Activated naive CD8-positive, alpha-beta T cell (primary cell): Measurements from ENCODE around the gene RPL36AL.
"Not testable (repeated sequence)": the region's sequence is repeated elsewhere in the genome, so short reads cannot be mapped to it uniquely, and the experiment has no call there.

Source experiments
- H3K27ac Mint-ChIP-seq: one replicate; pipeline ENCODE4 v1.8.0; 2021; ENCODE audit warnings: mixed read lengths
- H3K27me3 Mint-ChIP-seq: one replicate; pipeline ENCODE4 v1.8.0; 2021; ENCODE audit warnings: mixed read lengths
- H3K36me3 Mint-ChIP-seq: one replicate; pipeline ENCODE4 v1.8.0; 2021; ENCODE audit warnings: mixed read lengths
- H3K4me1 Mint-ChIP-seq: one replicate; pipeline ENCODE4 v1.8.0; 2021; ENCODE audit warnings: low read depth, mixed read lengths
- H3K4me3 Mint-ChIP-seq: one replicate; pipeline ENCODE4 v1.8.0; 2021; ENCODE audit warnings: mild to moderate bottlenecking, mixed read lengths
- H3K9me3 Mint-ChIP-seq: one replicate; pipeline ENCODE4 v1.8.0; 2021; ENCODE audit warnings: low read depth, mixed read lengths

The RPL36AL gene

GRCh38 chr14:49620182-49621113 lies at the start of gene RPL36AL, which contains the start of gene MGAT2:
RPL36AL (minus strand) TSS chr14:49620626; CDS start chr14:49619104, 1,522 bp downstream.
MGAT2 (plus strand) TSS chr14:49620799; CDS start chr14:49621269, 470 bp downstream.
- peak within 1 kb of the TSS; percentile 98 for H3K27ac Mint-ChIP-seq
- peaks cover 62% of the 10 kb centered on the region for H3K4me1 Mint-ChIP-seq
- no peaks in the 10 kb centered on the region for H3K9me3 Mint-ChIP-seq
- H3K4me3 Mint-ChIP-seq, result peak within 1 kb of the TSS; percentile 97
- H3K27me3 Mint-ChIP-seq, result no peaks in the 10 kb centered on the region
- peaks cover 14% of the 10 kb centered on the region for H3K36me3 Mint-ChIP-seq

- Mint-ChIP-seq H3K9me3 (no peaks in the 10 kb centered on the region), H3K36me3 (peaks cover 5% of the 10 kb centered on the region), H3K27ac (no peak overlapping the region), H3K4me1 (no peaks in the 10 kb centered on the region), H3K27me3 (no peaks in the 10 kb centered on the region), H3K4me3 (no peak overlapping the region)
Measured at GRCh38 chr14:49659526-49660455, 39.4 kb upstream of the RPL36AL start.

- H3K27me3 Mint-ChIP-seq, H3K4me3 Mint-ChIP-seq, H3K36me3 Mint-ChIP-seq, H3K27ac Mint-ChIP-seq, H3K4me1 Mint-ChIP-seq, H3K9me3 Mint-ChIP-seq: not testable (repeated sequence)
Measured at GRCh38 chr14:49657500-49657899, 37.1 kb upstream of the RPL36AL start.

- H3K4me1 Mint-ChIP-seq, result peaks cover 3% of the 10 kb centered on the region
Measured at GRCh38 chr14:49654511-49654910, 34.1 kb upstream of the RPL36AL start.

GRCh38 chr14:49653508-49653907 lies 33.1 kb upstream of the RPL36AL start:
- H3K4me1 Mint-ChIP-seq, result peaks cover 3% of the 10 kb centered on the region
- H3K36me3 Mint-ChIP-seq, result peaks cover 3% of the 10 kb centered on the region
- no peak overlapping the region for H3K27ac Mint-ChIP-seq
- no peaks in the 10 kb centered on the region for H3K27me3 Mint-ChIP-seq
- no peak overlapping the region for H3K4me3 Mint-ChIP-seq
- no peaks in the 10 kb centered on the region for H3K9me3 Mint-ChIP-seq

More at GRCh38 chr14:49654511-49654910, 34.1 kb upstream of the RPL36AL start:
- Mint-ChIP-seq H3K36me3 (peaks cover 3% of the 10 kb centered on the region), H3K27me3 (no peaks in the 10 kb centered on the region), H3K27ac (no peak overlapping the region), H3K4me3 (no peak overlapping the region), H3K9me3 (no peaks in the 10 kb centered on the region)

GRCh38 chr14:49642163-49642562 lies 21.7 kb upstream of the RPL36AL start:
- Mint-ChIP-seq H3K9me3 (no peaks in the 10 kb centered on the region), H3K4me3 (no peak overlapping the region), H3K27ac (peak overlapping the region; percentile 18), H3K36me3 (peaks cover 11% of the 10 kb centered on the region), H3K4me1 (peaks cover 47% of the 10 kb centered on the region), H3K27me3 (no peaks in the 10 kb centered on the region)

GRCh38 chr14:49641697-49642129 lies 21.3 kb upstream of the RPL36AL start:
- H3K36me3 Mint-ChIP-seq, result peaks cover 11% of the 10 kb centered on the region
- no peaks in the 10 kb centered on the region for H3K9me3 Mint-ChIP-seq
- peak overlapping the region; percentile 18 for H3K27ac Mint-ChIP-seq
- H3K27me3 Mint-ChIP-seq, result no peaks in the 10 kb centered on the region
- H3K4me3 Mint-ChIP-seq, result no peak overlapping the region
- H3K4me1 Mint-ChIP-seq, result peaks cover 50% of the 10 kb centered on the region

- Mint-ChIP-seq H3K4me1 (peaks cover 57% of the 10 kb centered on the region), H3K27me3 (no peaks in the 10 kb centered on the region)
Measured at GRCh38 chr14:49640540-49641417, 20.4 kb upstream of the RPL36AL start.

GRCh38 chr14:49637534-49638078 lies 17.2 kb upstream of the RPL36AL start:
- Mint-ChIP-seq H3K4me3 (peak overlapping the region; percentile 15), H3K27ac (peak overlapping the region; percentile 7), H3K9me3 (no peaks in the 10 kb centered on the region), H3K4me1 (peaks cover 55% of the 10 kb centered on the region), H3K27me3 (no peaks in the 10 kb centered on the region), H3K36me3 (peaks cover 13% of the 10 kb centered on the region)

More at GRCh38 chr14:49640540-49641417, 20.4 kb upstream of the RPL36AL start:
- Mint-ChIP-seq H3K36me3 (peaks cover 13% of the 10 kb centered on the region), H3K4me3 (no peak overlapping the region), H3K27ac (peak overlapping the region; percentile 36), H3K9me3 (no peaks in the 10 kb centered on the region)

- Mint-ChIP-seq H3K4me3 (peak overlapping the region; percentile 98), H3K27ac (peak overlapping the region; percentile 51), H3K9me3 (no peaks in the 10 kb centered on the region), H3K4me1 (peaks cover 52% of the 10 kb centered on the region), H3K36me3 (peaks cover 13% of the 10 kb centered on the region), H3K27me3 (no peaks in the 10 kb centered on the region)
Measured at GRCh38 chr14:49636866-49637265, 16.4 kb upstream of the RPL36AL start.

GRCh38 chr14:49634547-49635334 lies 14.3 kb upstream of the RPL36AL start, which contains the start of gene DNAAF2:
DNAAF2 (minus strand) TSS chr14:49635244; CDS start chr14:49635149, 95 bp downstream.
- no peaks in the 10 kb centered on the region for H3K27me3 Mint-ChIP-seq
- H3K36me3 Mint-ChIP-seq, result peaks cover 9% of the 10 kb centered on the region
- peaks cover 50% of the 10 kb centered on the region for H3K4me1 Mint-ChIP-seq
- no peaks in the 10 kb centered on the region for H3K9me3 Mint-ChIP-seq
- H3K4me3 Mint-ChIP-seq, result peak within 1 kb of the TSS; percentile 98
- peak within 1 kb of the TSS; percentile 97 for H3K27ac Mint-ChIP-seq

GRCh38 chr14:49633640-49634546 lies 13.5 kb upstream of the RPL36AL start:
- H3K27me3 Mint-ChIP-seq, result no peaks in the 10 kb centered on the region
- H3K36me3 Mint-ChIP-seq, result peaks cover 9% of the 10 kb centered on the region
- no peaks in the 10 kb centered on the region for H3K9me3 Mint-ChIP-seq
- peak overlapping the region; percentile 98 for H3K4me3 Mint-ChIP-seq
- peaks cover 49% of the 10 kb centered on the region for H3K4me1 Mint-ChIP-seq
- peak overlapping the region; percentile 95 for H3K27ac Mint-ChIP-seq
